Anterior cingulate cortex (tissue), 58 donors: Measurements from ENCODE around the gene SIGLEC8.
"Not testable (repeated sequence)": the region's sequence is repeated elsewhere in the genome, so short reads cannot be mapped to it uniquely, and the experiment has no call there.

Source experiments
- DNase-seq, 58 donors: peaks; one replicate each; lab custom pipeline; 2025; lab: John Stamatoyannopoulos, UW

The SIGLEC8 gene

DNA sequence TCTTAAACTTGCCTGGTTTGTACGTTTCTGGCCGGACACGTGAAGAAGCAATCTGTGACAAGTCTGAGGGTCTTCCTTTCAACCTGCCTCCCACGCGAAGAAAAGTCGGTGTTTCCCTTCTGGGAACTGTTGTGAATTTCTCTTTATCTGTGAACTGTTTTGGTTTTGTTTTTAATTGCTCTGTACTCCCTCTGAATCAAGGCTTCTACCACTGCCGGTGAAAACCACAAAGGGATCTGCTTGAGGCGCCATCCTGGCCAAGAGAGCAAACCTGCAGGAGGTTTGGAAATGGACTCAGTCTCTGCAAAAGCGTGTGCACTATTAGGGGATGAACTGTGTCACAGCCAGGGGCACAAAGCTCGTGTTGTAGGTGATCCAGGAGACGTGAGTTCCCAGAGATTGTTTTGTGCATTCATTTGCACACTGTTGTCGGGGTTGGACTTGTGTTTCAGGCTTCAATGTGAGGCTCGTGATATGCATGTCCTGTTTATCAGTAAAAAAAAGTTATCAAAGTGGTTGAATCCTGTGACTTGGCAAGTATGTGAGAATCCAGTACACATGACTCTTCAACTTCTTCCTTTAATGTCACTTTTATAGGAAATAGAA is 9.7 kb downstream of the SIGLEC8 start:
- no peak for DNase-seq

- DNase-seq: no peak
Observed at GRCh38 chr19:51448011-51448410, 10.2 kb downstream of the SIGLEC8 start.

DNA sequence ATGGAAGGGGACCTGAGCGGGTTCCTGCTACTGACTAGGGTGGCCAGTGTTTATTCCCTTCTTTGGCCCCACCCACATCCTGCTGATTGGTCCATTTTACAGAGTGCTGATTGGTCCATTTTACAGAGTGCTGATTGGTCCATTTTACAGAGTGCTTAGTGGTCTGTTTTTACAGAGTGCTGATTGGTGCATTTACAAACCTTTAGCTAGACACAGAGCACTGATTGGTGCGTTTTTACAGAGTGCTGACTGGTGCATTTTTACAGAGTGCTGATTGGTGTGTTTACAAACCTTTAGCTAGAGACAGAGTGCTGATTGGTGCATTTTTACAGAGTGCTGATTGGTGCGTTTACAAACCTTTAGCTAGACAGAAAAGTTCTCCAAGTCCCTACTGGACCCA is 10.7 kb downstream of the SIGLEC8 start:
- not testable (repeated sequence) for DNase-seq

GRCh38 chr19:51441410-51442390 is 16.6 kb downstream of the SIGLEC8 start:
- no peak for DNase-seq

GRCh38 chr19:51440846-51441409 is 17.3 kb downstream of the SIGLEC8 start:
- no peak for DNase-seq

GRCh38 chr19:51440052-51440451 is 18.2 kb downstream of the SIGLEC8 start:
- no peak for DNase-seq

DNA sequence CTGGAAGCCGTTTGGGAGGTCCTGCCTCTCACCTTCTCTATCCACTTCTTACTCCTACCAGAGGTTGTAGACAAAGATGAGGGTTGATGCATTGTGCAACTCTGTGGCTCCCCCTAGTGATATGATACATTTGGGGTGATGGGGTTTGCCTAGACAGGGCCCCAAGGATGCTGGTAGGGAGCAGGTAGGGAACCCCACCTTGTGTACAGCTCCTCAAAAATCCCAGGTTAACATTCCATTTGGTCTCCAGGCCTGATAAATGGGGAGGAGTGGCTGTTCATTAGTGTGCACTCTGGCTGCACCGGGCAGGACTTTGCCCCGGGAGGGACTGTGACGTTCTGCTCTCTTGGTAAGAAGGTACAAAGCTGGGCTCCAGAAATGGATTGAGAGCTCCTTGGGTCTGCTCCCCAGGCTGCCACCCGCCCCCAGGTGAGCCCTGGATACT is 19.2 kb downstream of the SIGLEC8 start:
- no peak for DNase-seq

DNA sequence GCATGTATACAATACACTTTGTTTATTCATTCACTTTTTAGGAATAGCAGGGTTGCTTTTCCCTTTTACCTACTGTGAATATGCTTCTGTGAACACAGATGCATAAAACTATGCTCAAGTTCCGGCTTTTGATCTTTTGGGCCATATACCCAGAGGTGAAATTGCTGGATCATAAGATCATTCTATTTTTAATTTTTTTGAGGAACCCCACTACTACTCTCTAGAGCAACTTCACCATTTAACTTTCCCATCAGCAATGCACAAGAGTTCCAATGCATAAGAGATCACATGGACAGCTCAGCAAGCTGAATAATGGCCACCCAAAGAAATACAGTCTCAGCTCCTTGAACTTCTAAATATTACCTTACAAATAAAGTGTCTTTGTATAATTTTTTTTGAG is 23.8 kb downstream of the SIGLEC8 start:
- no peak for DNase-seq

DNA sequence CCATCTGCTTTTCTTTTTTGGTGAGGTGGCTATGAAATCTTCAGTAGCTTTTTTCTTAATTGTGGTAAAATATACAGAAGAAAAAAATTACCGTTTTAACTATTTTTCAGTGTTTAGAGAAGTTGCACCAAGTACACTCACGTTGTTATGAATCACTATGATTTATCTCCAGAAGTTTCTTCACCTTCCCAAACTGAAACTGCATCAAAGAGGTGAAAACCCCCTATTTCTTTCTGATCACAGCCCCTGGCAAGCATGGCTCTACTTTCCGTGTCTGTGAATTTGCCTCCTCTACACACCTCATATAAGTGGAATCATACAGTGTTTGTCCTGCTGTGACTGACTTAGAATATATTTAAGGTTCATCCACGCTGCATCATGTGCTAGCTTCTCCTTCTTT is 25.2 kb downstream of the SIGLEC8 start:
- no peak for DNase-seq

DNA sequence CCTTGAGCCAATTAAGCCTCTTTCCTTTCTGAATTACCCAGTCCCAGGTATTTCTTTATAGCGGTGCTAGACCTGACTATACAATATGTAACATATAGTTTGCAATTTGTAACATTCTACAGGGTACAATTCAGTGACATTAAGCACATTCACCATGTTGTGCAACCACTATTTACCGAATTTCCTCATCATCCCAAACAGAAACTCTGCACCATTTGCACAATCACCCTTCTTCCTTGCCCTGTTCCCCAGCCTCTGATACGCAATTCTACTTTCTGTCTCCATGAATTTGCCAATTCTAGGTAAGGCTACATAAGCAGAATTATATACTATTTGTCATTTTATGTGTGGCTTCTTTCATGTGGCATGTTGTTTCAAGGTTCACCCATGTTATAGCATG is 27.1 kb downstream of the SIGLEC8 start:
- DNase-seq: no peak

DNA sequence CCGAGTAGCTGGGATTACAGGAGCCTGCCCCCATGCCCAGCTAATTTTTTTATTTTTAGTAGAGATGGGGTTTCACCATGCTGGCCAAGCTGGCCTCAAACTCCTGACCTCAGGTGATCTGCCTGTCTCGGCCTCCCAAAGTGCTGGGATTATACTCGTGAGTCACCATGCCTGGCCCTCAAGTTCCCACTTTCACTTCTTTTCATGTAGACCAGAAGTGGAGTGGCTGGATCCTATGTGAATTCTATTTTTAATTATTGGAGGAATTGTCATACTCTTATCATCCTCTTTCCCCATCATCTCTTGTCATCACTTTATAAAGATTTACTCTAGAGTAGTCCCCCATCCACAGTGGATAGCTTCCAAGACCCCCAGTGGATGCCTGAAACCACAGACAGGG is 28.0 kb downstream of the SIGLEC8 start:
- DNase-seq: no peak

GRCh38 chr19:51427201-51427600 is 31.1 kb downstream of the SIGLEC8 start:
- no peak for DNase-seq

- peak in 49 of 58 donors; percentile 4 to 78 (median 32) for DNase-seq
Observed at GRCh38 chr19:51422053-51422448, 36.2 kb downstream of the SIGLEC8 start.

DNA sequence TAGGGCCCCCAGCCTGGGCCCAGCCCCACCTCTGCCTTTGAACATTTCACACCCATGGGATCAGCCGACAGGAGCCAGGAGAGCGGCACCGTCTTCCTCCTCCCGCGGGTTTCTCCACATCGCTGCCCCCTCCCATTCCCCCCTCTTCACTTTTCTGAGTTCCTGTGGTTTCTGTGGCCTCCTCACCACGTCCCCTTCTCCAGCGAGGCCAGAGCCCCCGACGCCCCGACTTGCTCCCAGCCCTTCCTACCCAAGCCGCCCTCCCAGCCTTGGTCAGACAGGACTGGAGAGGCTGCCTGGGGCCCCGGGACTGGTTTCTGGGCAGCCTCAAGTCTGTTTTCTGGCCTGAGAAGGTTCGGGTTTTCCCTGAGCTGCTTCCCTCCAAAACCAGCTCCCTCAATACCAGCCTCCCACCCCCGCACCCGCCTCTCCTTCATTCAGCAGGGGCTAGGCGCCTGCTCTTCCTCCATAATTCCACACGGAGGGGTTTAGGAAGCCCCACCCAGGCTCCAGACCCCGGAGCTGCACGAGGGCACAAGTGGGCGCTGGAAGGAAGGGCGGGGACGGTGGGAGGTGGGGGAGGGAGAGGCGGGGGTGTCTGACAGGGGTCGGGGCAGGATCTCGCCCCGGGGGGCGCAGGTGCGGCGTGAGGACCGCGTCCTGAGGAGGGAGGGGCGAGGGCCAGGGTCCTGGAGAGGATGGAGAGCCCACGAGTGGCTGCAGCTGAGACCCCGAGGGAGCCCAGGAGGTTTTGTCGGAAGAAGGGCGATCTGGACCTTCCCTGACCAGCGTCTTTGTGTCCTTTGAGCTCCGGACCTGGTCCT is 36.8 kb downstream of the SIGLEC8 start:
- no peak for DNase-seq

DNA sequence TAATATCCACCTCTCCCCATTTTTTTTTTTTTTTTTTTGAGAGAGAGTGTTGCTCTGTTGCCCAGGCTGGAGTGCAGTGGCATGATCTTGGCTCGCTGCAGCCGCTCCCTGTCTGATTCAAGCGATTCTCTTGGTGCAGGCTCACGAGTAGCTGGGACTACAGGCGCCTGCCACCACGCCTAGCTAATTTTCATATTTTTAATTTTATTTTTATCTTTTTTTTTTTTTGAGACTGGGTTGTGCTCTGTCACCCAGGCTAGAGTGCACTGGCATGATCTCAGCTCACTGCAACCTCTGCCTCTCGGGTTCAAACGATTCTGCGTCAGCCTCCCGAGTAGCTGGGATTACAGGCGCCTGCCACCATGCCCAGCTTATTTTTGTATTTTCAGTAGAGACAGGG is 37.7 kb downstream of the SIGLEC8 start:
- not testable (repeated sequence) for DNase-seq

DNA sequence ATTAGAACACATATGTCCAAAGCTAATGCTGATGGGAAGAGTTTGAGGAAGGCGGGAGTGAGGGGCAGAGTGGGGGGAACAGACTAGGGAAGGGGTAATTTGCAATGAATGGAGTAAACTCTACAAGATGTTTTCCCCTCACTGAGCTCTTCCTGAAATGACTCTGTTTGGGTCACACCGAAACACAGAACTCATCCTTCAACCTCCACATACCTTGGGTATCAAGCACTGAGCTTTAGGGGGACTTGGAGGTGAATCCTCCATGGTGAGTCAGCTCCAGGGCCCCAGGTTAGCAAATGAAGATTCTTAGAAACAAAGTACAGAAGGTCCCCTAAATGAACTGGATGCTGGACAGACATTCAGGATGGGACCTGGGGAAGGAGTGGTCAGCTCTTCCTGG is 39.5 kb downstream of the SIGLEC8 start:
- no peak for DNase-seq

DNA sequence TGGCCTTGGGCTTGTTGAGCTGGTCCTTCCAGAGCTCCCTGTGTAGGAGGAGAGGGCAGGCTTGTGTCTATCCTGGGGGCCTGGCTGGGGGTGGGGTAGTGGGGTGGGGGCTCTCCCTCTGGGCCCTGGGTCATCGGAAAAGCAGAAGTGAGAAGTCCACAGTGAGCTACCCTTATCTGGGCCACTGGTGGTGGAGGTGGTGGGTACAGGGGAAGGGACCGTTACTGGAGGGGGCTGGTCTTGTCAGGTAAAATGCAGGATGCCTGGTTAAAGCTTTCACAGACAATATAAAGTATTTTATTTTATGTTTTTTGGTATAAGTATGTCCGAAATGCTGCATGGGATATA is 40.5 kb downstream of the SIGLEC8 start:
- DNase-seq: no peak

DNA sequence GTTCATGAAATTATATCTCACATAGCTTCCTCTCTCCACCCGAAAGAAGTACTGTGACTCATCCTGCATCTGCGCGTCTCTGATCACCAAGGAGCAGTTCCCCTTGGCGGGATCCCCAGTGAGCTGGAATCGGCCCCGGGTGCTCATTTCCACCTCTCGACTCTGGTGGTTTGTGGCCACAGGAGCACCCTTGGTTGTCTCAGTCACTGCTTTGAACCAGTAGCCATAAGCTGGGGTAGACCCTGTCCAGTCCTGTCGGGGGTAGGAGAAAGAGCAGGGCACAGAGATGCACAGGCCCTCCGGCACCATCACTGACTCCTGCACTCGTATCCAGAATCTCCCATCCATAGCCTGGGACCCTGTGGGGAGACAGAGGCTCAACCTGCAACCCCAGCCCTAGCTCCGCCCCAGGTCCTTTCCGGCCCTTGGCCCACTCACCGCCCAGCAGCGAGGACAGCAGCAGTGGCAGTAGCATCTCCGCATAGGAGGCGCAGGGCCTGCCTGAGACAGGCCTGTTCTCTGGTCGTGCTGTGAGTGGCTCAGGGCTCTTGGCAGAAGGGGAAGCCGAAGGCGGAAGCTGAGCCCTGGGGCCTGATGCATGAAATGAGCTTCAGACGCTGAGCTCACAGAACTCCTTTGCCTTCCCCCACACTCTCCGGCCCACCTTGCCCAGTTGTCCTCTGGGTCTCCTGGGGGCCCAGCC is 41.0 kb downstream of the SIGLEC8 start, which contains the start of gene SIGLEC10:
SIGLEC10 (minus strand) TSS at position 536 of the 703 bp plus-strand sequence; CDS start at position 475, 61 bp downstream.
- DNase-seq: peak in 28 of 58 donors; percentile 2 to 46 (median 18)

DNA sequence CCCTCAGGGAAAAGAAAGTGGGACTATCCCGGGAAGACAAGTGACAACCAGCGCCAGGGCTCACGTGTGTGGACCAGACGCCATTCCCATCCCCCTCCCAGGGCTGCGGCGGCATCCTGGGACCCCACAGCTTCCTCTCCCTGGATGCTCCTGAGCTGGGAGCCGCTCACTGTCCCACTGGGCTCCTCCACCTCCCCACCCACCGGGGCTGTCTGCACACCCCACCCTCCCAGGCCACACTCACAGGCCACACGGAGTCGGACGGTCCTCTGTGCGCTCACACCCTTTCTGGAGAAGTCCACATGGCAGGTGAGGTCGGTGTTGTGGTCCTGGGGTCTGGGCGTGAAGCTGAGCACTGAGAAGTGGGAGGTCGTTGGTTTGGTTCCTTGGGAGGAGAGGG is 41.8 kb downstream of the SIGLEC8 start:
- DNase-seq: not testable (repeated sequence)

GRCh38 chr19:51415187-51415586 is 43.1 kb downstream of the SIGLEC8 start:
- no peak for DNase-seq
